Fibroblast of lung (primary cell): ENCODE data around the gene RFXANK. TPM values are rescaled to one million over a fixed set of nuclear protein-coding genes. Genes with fewer than 3 reads are reported as not detected.

Source experiments
- DNase-seq, 2 donors: peaks; one replicate each; pipeline versions ENCODE4 v3.0.0 to v3.0.0-alpha.2; 2010; ENCODE audit warnings: low read depth in 2 of 2
- H2AFZ ChIP-seq: 2 replicates; pipeline ENCODE4 v1.5.1; 2012; ENCODE audit warnings: low read length, control low read depth, inconsistent platforms
- H3K27ac ChIP-seq: 2 replicates; pipeline ENCODE4 v1.5.1; 2011; ENCODE audit warnings: low read length, control low read depth; ENCODE audit not compliant: insufficient read depth
- H3K27me3 ChIP-seq: 2 replicates; pipeline ENCODE4 v1.5.1; 2011; ENCODE audit warnings: mild to moderate bottlenecking, low read length; ENCODE audit not compliant: control insufficient read depth, insufficient read depth
- H3K36me3 ChIP-seq: 2 replicates; pipeline ENCODE4 v1.5.1; 2011; ENCODE audit warnings: low read length; ENCODE audit not compliant: control insufficient read depth, insufficient read depth
- H3K4me1 ChIP-seq: 2 replicates; pipeline ENCODE4 v1.5.1; 2011; ENCODE audit warnings: low read length; ENCODE audit not compliant: control insufficient read depth, insufficient read depth; ENCODE audit errors: extremely low read depth
- H3K4me2 ChIP-seq: 2 replicates; pipeline ENCODE4 v1.5.1; 2011; ENCODE audit warnings: low read length, control low read depth; ENCODE audit not compliant: insufficient read depth; ENCODE audit errors: extremely low read depth
- H3K4me3 ChIP-seq, 4 experiments: fragments of 200-600 bp in 1 of 4; sonication (generic) in 1 of 4; replicated peaks in 1 of 4; 2 replicates each; pipeline ENCODE4 v1.5.1; 2011 to 2016; ENCODE audit warnings: low read length in 4 of 4, low read depth in 3 of 4, mild to moderate bottlenecking in 3 of 4, control low read depth in 2 of 4, inconsistent platforms in 1 of 4, mixed read lengths in 1 of 4; ENCODE audit not compliant: insufficient read depth in 1 of 4; ENCODE audit errors: control extremely low read depth in 1 of 4
- H3K79me2 ChIP-seq: 2 replicates; pipeline ENCODE4 v1.5.1; 2012; ENCODE audit warnings: mild to moderate bottlenecking, low read length, inconsistent platforms; ENCODE audit not compliant: control insufficient read depth, insufficient read depth
- H3K9ac ChIP-seq: 2 replicates; pipeline ENCODE4 v1.5.1; 2011; ENCODE audit warnings: mild to moderate bottlenecking, low read length, control low read depth; ENCODE audit not compliant: insufficient read depth
- H3K9me3 ChIP-seq: 2 replicates; pipeline ENCODE4 v1.5.1; 2012; ENCODE audit warnings: low read depth, low read length; ENCODE audit not compliant: control insufficient read depth, insufficient read depth
- H4K20me1 ChIP-seq: 2 replicates; pipeline ENCODE4 v1.5.1; 2011; ENCODE audit warnings: low read length; ENCODE audit not compliant: control insufficient read depth, insufficient read depth; ENCODE audit errors: extremely low read depth
- EZH2 ChIP-seq: IDR thresholded peaks from 2 replicates; pipeline ENCODE4 v1.5.1; 2012; ENCODE audit warnings: low read length, control low read depth, mild to moderate bottlenecking; ENCODE audit errors: missing control alignments
- polyA plus RNA-seq, 2 donors: library from polyadenylated mRNA; depleted of rRNA in 1 of 2; stranded (reverse) in 1 of 2; unstranded in 1 of 2; fragments of >200 nt; gene quantifications; 2 replicates each; pipeline ENCODE4 v1.2.1, GENCODE V29; 2011 to 2012; ENCODE audit warnings: missing spikeins in 1 of 2
- total RNA-seq: library from RNA; depleted of rRNA; stranded (reverse); fragments of >200 nt; gene quantifications from 2 replicates; pipeline ENCODE4 v1.2.1, GENCODE V29; 2014
- TF ChIP-seq, protein P1 (sequence below), 2 donors: IDR thresholded peaks in 1 of 2; conservative IDR thresholded peaks in 1 of 2; 1 replicate in 1 of 2; 2 replicates in 1 of 2; pipeline ENCODE4 v1.5.1; 2011 to 2012; ENCODE audit warnings: low read length in 2 of 2, control low read depth in 1 of 2, inconsistent platforms in 1 of 2, low read depth in 1 of 2, mild to moderate bottlenecking in 1 of 2

The RFXANK gene
- total and polyA plus RNA-seq, 2 donors (not counting 1 experiment from before 2014, with no cell fraction given), result 31.9 to 65.2 TPM

DNA sequence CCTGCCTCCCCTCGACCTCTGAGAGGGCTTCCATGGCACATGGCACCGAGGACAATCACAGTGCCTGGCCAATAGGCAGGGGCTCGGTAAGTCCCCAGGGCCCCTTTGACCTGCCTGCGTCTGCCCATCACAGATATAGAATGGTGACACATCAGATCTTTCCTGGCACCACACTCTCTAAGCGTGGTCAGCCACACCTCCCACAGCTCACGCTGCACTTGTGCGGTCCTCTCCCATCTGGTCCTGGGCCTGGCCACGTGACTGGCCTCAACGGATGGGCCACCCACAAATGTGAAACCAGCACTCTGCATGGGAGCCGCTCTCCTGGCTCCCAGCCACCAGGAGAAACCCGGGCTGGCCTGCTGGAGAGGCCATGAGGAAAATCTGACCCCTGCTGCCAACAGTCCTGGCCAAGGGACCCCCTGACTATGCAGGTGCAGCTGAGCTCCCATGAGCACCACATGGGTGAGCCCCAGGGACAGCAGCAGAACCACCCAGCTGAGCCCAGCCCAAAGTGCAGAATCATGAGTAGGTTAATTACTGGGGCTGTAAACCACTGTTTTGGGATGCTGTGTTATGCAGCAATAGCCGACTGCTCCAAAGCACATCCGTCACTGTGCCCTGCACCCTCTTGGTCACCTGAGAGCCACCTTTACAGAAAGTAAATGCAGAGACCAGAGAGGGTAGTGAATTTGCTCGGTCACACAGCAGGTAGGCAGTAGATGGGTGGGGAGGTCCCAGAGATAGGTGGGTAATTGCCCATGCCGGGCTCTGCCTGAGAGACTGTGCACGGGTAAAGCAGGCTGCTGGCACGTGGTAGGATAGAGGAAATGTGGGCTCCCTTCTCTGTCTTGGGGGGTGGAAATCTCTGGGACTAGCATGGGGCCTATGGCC lies 12.3 kb upstream of the RFXANK start:
- no peak overlapping the region for H2AFZ ChIP-seq
- no peak overlapping the region for H3K27ac ChIP-seq
- H3K4me2 ChIP-seq, result no peak overlapping the region
- H3K79me2 ChIP-seq, result no peaks in the 10 kb centered on the region
- H3K9ac ChIP-seq, result no peak overlapping the region
- peaks cover 7% of the 10 kb centered on the region for H3K36me3 ChIP-seq
- no peaks in the 10 kb centered on the region for H4K20me1 ChIP-seq
- no peaks in the 10 kb centered on the region for H3K27me3 ChIP-seq
- no peak overlapping the region for H3K4me3 ChIP-seq
- H3K9me3 ChIP-seq, result no peaks in the 10 kb centered on the region
- no peaks in the 10 kb centered on the region for H3K4me1 ChIP-seq
- DNase-seq, result peak in 1 of 2 donors; percentile 22
- TF ChIP-seq, protein P1, sequence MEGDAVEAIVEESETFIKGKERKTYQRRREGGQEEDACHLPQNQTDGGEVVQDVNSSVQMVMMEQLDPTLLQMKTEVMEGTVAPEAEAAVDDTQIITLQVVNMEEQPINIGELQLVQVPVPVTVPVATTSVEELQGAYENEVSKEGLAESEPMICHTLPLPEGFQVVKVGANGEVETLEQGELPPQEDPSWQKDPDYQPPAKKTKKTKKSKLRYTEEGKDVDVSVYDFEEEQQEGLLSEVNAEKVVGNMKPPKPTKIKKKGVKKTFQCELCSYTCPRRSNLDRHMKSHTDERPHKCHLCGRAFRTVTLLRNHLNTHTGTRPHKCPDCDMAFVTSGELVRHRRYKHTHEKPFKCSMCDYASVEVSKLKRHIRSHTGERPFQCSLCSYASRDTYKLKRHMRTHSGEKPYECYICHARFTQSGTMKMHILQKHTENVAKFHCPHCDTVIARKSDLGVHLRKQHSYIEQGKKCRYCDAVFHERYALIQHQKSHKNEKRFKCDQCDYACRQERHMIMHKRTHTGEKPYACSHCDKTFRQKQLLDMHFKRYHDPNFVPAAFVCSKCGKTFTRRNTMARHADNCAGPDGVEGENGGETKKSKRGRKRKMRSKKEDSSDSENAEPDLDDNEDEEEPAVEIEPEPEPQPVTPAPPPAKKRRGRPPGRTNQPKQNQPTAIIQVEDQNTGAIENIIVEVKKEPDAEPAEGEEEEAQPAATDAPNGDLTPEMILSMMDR (conservative IDR thresholded peaks at IDR 0.05 in 1 of 2, IDR thresholded peaks at IDR 0.05 in 1 of 2; ENCODE audit: low read depth in 1 of 2, low read length in 2 of 2), result no peak
- no peak for TF ChIP-seq EZH2

DNA sequence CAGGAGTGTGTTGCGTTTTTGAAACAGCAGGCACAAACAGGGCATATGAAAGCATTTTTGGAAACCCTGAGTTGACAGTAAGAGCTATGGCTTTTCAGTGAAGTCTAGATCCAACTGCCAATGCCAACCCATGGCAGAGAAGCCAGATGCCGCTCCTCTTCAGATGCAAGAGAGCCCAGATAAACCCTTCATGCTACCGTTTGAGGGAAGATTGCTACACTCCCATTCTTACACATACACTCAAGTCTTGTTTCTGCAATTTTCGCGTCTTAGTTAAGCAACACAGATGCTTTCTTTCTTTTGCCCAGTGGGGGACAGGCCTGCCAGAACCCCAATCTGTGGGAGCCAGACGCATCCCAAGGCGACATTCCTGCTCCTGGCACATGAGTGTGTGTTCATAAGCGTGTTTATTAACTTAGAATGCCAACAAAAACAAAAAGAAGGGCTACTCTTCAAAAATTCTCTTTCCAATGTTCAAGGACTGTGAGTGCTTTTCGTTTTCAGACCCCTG lies 10.5 kb upstream of the RFXANK start:
- H2AFZ ChIP-seq, result no peak overlapping the region
- DNase-seq, result no peak
- no peaks in the 10 kb centered on the region for H3K9me3 ChIP-seq
- H3K27me3 ChIP-seq, result no peaks in the 10 kb centered on the region
- no peak overlapping the region for H3K4me2 ChIP-seq
- no peaks in the 10 kb centered on the region for H4K20me1 ChIP-seq
- H3K79me2 ChIP-seq, result no peaks in the 10 kb centered on the region
- H3K4me1 ChIP-seq, result no peaks in the 10 kb centered on the region
- peaks cover 7% of the 10 kb centered on the region for H3K36me3 ChIP-seq
- TF ChIP-seq, protein P1 (conservative IDR thresholded peaks at IDR 0.05 in 1 of 2, IDR thresholded peaks at IDR 0.05 in 1 of 2; ENCODE audit: low read depth in 1 of 2, low read length in 2 of 2), result no peak
- no peak for TF ChIP-seq EZH2
- H3K9ac ChIP-seq, result no peak overlapping the region
- no peak overlapping the region for H3K4me3 ChIP-seq
- no peak overlapping the region for H3K27ac ChIP-seq

DNA sequence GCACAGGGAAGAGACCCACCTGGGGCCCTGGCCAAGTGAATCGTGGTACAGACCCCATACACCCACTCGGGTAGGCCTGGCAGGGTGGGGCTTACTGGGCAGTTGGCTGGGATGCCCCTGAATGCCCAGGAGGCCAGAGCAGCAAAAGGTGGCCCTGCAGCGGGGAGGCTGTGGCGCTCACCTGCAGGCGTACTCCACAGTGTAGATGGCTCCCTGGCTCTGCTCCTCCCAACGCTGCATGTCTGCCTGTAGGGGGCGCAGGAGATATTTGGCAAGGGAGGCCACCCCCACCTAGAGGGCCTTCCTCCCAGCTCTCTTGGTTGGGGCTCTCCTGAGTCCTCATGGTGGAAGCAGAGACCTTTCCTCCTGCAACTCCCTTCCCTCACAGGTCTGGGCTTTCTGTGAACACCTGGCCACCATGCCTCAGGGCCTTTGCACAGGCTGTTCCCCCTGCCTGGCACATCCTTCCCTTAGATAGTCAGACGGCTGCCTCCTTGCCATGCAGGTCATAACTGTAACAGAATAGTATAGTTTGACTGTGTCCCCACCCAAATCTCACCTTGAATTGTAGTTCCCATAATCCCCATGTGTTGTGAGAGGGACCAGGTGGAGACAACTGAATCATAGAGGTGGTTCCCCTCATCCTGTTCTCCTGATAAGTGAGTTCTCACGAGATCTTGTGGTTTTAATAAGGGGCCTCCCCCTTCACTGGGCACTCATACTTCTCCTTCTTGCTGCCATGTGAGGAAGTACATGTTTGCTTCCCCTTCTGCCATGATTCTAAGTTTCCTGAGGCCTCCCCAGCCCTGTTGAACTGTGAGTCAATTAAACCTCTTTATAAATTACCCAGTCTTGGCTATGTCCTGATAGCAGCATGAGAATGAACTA lies 6.0 kb upstream of the RFXANK start:
- Histone ChIP-seq H3K36me3 (peaks cover 6% of the 10 kb centered on the region), H3K79me2 (peaks cover 16% of the 10 kb centered on the region), H3K27ac (no peak overlapping the region), H3K4me2 (no peak overlapping the region), H2AFZ (no peak overlapping the region), H3K4me3 (no peak overlapping the region), H3K9me3 (no peaks in the 10 kb centered on the region), H3K27me3 (no peaks in the 10 kb centered on the region), H3K9ac (no peak overlapping the region), H4K20me1 (no peaks in the 10 kb centered on the region), H3K4me1 (peaks cover 2% of the 10 kb centered on the region)
- no peak for TF ChIP-seq EZH2
- TF ChIP-seq, protein P1 (conservative IDR thresholded peaks at IDR 0.05 in 1 of 2, IDR thresholded peaks at IDR 0.05 in 1 of 2; ENCODE audit: low read depth in 1 of 2, low read length in 2 of 2), result peak; percentile 44 to 57
- peak; percentile 18 to 23 for DNase-seq
